ENCODE measurements around the gene TRAF1. TPM values are rescaled to one million over a fixed set of nuclear protein-coding genes. Genes with fewer than 3 reads are reported as not detected.
A peak's percentile ranks its signal among the peaks of the same experiment; 100 is the strongest.

TRAF1 gene
- total RNA-seq, 1 donor from 2014 or later: 0.80 TPM

GRCh38 chr9:120872791-120873502, 53.6 kb downstream of the TRAF1 start:
- no peak for DNase-seq (ENCODE audit: low read depth)

GRCh38 chr9:120870206-120870605, 56.4 kb downstream of the TRAF1 start:
- DNase-seq (ENCODE audit: low read depth): no peak

GRCh38 chr9:120869726-120870125, 56.9 kb downstream of the TRAF1 start:
- DNase-seq (ENCODE audit: low read depth): no peak

- DNase-seq (ENCODE audit: low read depth): no peak
Measured at GRCh38 chr9:120869360-120869687, 57.3 kb downstream of the TRAF1 start.

GRCh38 chr9:120868676-120869359, 57.8 kb downstream of the TRAF1 start:
- DNase-seq (ENCODE audit: low read depth): peak; percentile 93

GRCh38 chr9:120868339-120868675, 58.3 kb downstream of the TRAF1 start:
- DNase-seq (ENCODE audit: low read depth): no peak

GRCh38 chr9:120867676-120868338, 58.8 kb downstream of the TRAF1 start:
- DNase-seq (ENCODE audit: low read depth): no peak

GRCh38 chr9:120866651-120867050, 59.9 kb downstream of the TRAF1 start:
- DNase-seq (ENCODE audit: low read depth): no peak

GRCh38 chr9:120865809-120866208, 60.8 kb downstream of the TRAF1 start:
- no peak for DNase-seq (ENCODE audit: low read depth)

- no peak for DNase-seq (ENCODE audit: low read depth)
Measured at GRCh38 chr9:120865176-120865575, 61.4 kb downstream of the TRAF1 start.

GRCh38 chr9:120864719-120865118, 61.9 kb downstream of the TRAF1 start:
- DNase-seq (ENCODE audit: low read depth): no peak

GRCh38 chr9:120863833-120864232, 62.8 kb downstream of the TRAF1 start:
- DNase-seq (ENCODE audit: low read depth): no peak

- DNase-seq (ENCODE audit: low read depth): no peak
Measured at GRCh38 chr9:120862452-120862851, 64.1 kb downstream of the TRAF1 start.

- DNase-seq (ENCODE audit: low read depth): no peak
Measured at GRCh38 chr9:120861935-120862334, 64.7 kb downstream of the TRAF1 start.

- no peak for DNase-seq (ENCODE audit: low read depth)
Measured at GRCh38 chr9:120860083-120860482, 66.5 kb downstream of the TRAF1 start.

- peak; percentile 76 for DNase-seq (ENCODE audit: low read depth)
Measured at GRCh38 chr9:120859361-120859760, 67.2 kb downstream of the TRAF1 start.

GRCh38 chr9:120857902-120858301, 68.7 kb downstream of the TRAF1 start:
- no peak for DNase-seq (ENCODE audit: low read depth)

- no peak for DNase-seq (ENCODE audit: low read depth)
Measured at GRCh38 chr9:120857481-120857880, 69.1 kb downstream of the TRAF1 start.

GRCh38 chr9:120856700-120857099, 69.9 kb downstream of the TRAF1 start:
- no peak for DNase-seq (ENCODE audit: low read depth)

- no peak for DNase-seq (ENCODE audit: low read depth)
Measured at GRCh38 chr9:120855827-120856670, 70.5 kb downstream of the TRAF1 start.

GRCh38 chr9:120854596-120855327, 71.8 kb downstream of the TRAF1 start:
- no peak for DNase-seq (ENCODE audit: low read depth)
